Hematopoietic multipotent progenitor cell (in vitro differentiated cells): ENCODE measurements around the gene COL4A2. TPM values are rescaled to one million over a fixed set of nuclear protein-coding genes. Genes with fewer than 3 reads are reported as not detected.

Source experiments
- DNase-seq, 3 donors: peaks; one replicate each; pipeline ENCODE4 v3.0.0-alpha.2; 2011 to 2015; ENCODE audit warnings: low read depth in 2 of 3, low spot score in 2 of 3
- total RNA-seq: library from RNA; depleted of rRNA; stranded (reverse); fragments of >200 nt; gene quantifications from one replicate; pipeline ENCODE4 v1.2.3, GENCODE V29; 2012

Gene COL4A2
- total RNA-seq, 1 donor, result 0.27 TPM

DNA sequence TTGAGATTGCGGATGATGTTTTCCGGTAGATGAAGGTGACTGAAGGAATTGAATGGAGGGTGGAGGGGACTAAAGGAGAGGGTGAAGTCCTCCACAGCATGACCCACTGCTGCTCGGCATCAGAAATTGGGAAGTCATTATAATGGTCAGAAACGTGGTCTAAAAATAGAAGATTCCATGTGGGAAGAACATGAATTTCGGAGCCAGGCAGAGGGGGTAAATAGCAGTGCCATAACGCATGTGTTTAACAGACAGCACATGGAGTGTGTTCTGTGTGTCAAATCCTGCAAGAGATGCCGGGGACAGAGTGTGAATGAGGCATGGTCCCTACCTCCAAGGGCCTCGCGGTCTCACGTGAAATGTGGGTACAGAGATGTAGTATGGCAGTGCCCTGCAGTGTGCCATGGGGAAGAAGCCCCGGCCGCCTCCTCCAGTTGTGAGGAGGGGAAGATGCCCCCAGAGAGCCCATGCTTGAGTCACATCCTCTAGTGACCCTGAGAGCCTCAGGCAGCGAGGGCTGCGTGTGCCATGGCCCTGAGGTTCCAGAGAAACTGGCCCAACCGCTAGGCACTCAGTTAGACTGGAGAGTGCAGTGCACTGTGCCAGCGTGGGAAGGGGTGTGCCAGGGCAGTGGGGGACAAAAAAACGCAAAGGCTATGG lies 106.1 kb downstream of the COL4A2 start:
- no peak for DNase-seq

DNA sequence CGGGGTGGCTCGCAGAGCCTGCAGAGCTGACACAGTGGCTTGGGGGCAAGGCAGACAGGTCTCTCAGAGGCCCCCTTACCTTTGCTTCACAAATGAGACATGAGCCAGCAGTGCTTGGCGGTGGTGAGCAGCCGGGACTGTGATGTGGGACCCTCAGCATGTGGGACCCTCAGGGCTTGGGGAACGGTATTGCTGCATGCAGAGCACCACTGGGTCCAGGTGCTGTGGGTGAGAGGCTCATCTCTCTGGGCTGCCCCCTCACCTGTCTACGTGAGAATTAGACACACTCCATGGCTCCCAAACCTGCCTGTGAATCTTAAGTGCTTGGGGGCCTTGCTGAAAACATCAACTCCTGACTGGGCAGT lies 106.6 kb downstream of the COL4A2 start:
- DNase-seq, result no peak

GRCh38 chr13:110414283-110414682 lies 107.2 kb downstream of the COL4A2 start:
- no peak for DNase-seq

DNA sequence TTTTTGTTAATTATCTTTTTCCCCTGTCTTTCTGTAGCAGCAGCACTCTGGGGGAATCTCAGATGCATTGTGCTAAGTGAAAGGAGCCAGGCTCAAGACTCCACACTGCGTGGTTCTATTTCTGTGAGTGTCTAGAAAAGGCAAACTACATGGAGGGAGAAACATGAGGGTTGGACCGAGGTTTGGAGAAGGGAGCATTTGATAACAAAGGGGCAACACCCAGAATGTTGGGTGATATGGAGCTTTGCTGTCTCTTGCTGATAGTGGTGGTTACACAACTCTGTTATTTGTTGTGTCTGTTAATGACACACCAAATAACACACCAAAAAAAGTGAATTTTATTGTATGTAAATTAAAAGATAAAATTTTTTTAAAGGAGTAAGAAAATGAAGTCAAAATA lies 107.8 kb downstream of the COL4A2 start:
- no peak for DNase-seq

DNA sequence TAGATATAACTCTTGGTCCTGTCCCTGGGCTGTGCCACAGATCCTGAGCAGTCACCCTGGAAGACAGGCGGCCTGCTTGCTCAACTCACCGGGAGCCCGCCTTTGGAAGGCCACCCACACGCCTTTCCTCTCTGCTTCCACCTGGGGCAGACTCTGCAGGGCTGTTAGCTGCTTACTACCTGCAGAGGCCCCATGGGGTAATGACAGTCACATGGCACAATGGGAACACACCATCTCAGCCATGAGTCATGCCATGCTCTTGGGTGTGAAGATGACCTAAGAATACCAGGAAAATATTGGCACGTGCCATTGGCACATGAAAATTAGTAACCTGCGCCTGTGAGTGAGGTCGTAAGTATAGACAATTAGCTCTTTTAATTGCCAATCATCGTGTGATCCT lies 108.6 kb downstream of the COL4A2 start:
- DNase-seq, result peak in 1 of 3 donors; percentile 22

- DNase-seq, result no peak
These were observed 109.3 kb downstream of the COL4A2 start for GRCh38 chr13:110416131-110417025.

DNA sequence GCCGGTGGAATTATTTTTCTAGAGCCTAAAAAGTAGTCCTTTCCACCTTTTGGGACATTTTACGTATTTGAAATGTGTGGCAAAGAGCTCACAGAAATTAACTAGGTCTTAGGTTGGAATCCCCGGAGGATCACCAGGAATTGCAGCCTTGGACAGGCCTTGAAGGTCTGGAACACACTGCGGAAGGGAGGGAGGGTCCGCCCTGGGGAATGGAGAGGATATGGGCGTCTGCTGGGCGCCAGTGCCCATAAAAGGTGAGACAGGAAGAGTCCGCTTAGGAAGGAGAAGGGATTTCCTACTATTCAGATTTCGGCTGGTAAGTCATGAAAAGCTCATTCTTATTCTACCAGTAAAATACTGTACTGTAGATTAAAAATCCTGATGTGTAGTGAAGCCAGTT lies 111.9 kb downstream of the COL4A2 start:
- no peak for DNase-seq

DNA sequence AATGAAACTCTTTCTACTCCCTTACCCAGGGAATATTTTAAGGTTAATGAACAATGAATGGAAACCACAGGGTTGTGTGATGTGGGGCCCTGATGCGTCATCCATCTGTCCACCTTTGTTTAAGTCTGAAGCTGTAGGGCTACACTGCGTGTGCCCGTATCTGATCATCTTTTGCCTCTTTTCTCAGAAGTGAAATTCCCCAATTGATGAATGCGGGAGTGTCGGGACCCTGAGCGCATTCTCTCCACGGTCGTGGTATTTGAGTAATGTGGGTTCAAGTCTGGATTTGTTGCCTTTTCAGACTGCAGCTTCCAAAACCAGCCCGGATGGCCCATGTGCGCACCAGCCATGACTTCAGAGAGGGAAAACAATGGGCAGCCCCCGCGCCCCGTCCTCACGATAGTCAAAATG lies 112.3 kb downstream of the COL4A2 start:
- no peak for DNase-seq

DNA sequence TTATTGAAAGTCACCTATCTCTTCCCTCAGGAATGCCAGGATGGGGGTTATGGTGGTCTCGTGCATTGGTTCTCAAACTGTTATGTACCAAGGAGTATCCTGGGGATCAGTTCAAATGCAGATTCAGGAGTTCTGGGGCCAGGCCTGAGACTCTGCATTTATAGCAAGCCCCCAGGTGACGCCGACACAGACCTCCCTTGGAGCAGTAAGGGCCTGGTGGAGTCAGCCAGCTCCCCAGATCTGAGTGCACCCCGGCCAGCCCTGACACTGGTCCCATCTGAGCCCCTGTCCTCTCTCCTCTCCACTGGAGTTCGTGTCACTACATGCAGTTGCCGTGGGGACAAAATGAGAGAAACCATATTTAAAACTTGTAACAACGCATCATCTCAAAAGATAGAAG lies 112.9 kb downstream of the COL4A2 start:
- no peak for DNase-seq

DNA sequence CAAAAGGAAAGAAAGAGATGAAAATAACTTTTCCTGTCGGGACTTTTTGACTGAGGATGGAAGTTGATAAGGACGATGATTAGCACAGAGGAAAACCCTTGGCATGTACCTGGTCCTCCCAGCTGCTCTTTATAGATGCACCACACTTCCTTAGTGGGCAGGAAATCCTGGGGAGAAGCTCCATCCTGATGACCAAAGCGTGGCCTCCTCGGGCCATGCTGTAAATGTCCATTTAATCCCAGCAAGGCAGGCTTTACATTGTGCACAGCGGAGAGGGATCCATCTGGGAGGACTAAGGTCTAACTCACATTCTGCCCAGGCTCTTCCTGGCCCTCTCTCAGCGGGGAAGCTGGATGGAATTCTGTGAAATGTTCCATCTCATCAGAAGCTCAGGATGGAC lies 113.5 kb downstream of the COL4A2 start:
- no peak for DNase-seq

GRCh38 chr13:110421061-110421460 lies 114.0 kb downstream of the COL4A2 start:
- DNase-seq, result no peak

DNA sequence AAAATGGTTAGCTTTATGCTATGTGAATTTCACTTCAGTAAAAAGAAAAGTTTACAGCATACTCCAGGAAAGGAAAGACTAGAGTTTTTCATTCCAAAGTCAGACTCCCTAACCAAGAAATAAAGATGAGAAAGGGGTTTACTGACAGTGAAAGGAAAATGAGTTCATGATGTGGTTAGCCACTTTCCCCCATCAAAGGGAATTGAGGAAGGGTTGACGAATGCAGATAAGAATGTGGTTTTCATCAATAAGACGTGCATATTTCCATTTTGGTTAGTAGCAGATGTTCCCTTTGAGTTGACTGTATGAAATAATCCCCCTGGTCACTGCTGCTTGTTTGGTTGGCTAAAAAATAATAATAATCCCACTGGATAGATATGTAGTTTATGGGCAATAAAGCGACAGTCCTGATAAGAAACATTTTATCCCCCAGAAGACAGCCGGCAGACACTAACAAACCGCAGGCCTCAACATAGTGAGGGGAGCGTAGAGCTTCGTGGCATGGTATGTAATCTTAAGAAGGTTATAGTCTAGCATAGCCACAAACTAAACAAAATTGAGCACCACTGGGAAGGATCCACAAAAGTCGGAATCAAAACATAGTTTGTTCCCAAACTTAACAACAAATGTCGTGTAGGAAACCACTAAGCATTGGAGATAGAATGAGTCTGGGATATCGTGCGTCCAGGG lies 114.8 kb downstream of the COL4A2 start:
- DNase-seq, result peak in 2 of 3 donors; percentile 85 to 95

GRCh38 chr13:110422913-110423688 lies 116.0 kb downstream of the COL4A2 start:
- DNase-seq, result no peak

DNA sequence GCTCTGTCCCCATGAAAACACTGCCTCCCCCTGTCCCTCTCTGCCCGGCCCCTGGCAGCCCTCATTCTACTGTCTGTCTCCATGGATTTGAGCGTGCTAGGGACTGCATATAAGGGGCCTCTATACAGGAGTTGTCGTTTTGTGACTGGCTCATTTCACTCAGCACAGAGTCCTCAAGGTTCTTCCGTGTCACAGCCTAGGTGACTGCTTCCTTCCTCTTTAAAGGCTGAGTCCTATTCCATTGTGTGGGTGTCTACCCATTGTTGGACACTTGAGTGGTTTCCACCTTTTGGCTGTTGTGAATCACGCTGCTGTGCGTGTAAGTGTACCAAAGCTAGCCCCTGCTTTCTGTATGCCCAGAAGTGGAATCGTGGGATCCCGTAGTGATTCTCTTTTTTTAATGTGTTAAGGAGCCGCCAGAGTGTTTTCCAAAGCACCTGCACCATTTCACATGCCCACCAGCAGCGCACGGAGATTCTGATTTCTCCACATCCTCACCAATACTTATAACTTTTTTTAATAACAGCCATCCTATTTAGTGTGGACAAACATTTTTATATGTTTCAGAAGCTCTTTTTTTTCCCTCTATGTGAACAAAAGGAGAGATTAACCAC lies 116.7 kb downstream of the COL4A2 start:
- no peak for DNase-seq

- no peak for DNase-seq
These were observed 117.7 kb downstream of the COL4A2 start for GRCh38 chr13:110424569-110425443.

- DNase-seq, result no peak
These were observed 118.3 kb downstream of the COL4A2 start for GRCh38 chr13:110425444-110425780.

DNA sequence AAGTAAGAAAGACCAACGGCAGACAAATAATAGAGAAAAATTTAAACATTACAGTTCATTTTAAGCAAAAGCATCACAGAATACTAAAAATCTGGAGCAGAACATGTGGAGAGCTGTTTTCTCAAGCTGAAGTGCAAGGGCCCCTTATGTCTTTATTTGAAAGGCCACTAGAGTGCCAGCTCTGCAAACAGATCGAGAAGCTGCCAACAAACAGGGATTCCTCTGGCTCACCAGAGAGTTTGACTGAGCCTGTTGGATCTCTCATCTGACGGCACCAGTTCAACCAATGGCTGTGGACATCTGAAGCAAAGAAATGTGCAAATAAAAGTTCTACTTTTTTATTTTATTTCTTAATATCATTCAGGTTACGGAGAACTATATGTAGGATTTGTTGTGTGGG lies 119.7 kb downstream of the COL4A2 start:
- no peak for DNase-seq

DNA sequence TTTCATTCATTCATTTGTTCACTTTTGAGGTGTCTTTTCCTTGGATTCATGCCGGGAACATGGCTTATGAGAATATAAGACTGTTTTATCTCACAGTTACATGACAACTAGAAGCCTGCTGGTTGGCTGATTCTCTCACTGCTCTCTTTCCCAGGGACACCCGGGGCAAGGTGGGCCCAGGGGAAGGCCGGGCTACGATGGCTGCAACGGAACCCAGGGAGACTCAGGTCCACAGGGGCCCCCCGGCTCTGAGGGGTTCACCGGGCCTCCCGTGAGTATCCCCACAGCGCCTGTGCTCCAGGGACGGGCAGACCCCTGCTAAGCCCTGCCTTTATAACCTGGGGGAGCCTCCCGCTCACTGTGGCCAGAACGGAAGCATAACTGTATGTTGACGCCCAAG lies 121.2 kb downstream of the COL4A2 start:
- no peak for DNase-seq
